Measurements from ENCODE around the gene GABRA5. TPM values are rescaled to one million over a fixed set of nuclear protein-coding genes. Genes with fewer than 3 reads are reported as not detected.

Gene GABRA5
- total RNA-seq, 1 donor from 2014 or later, result not detected

- no peak for DNase-seq (ENCODE audit: low read depth in 2 of 2)
These were observed 59.2 kb downstream of the GABRA5 start for GRCh38 chr15:26926081-26926480.

DNA sequence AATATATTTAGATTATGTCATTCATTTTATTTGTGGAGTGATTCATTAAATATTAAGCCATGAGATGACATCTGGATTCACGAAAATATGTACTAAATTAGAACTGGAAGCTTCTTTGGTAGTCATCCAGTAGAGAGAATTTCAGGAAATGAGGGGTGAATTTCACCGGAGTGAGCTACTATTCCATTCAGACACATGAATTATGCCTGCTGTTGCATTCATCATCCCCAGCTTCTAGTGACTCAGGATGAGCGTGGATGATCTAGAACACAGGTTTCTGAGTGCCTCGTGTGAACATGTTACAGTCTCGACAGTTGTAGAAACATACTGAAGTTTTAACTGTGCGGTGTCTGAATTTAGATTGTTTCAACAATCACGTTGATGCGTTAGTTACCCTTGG lies 61.2 kb downstream of the GABRA5 start:
- no peak for DNase-seq (ENCODE audit: low read depth in 2 of 2)

- DNase-seq (ENCODE audit: low read depth in 2 of 2), result no peak
These were observed 62.7 kb downstream of the GABRA5 start for GRCh38 chr15:26929588-26929987.

DNA sequence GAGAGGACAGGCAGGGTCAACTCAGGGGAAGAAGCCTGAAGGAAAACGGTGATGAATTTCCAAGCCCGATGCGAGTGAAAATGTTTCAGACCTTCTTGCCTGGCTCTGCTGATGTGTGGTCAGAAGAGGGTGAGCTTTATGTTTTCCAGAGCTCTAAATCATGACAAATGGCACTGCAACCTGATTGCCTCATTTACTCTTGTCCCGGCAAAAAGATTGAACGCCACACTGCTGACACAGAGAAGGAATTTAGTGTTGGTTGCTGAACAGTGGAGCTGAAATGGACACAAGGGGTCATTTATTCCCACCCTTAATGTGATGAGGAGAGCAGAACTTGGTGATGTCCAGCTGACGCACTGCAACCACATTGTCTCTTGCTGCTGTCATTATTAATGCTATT lies 68.0 kb downstream of the GABRA5 start:
- DNase-seq (ENCODE audit: low read depth in 2 of 2), result no peak

DNA sequence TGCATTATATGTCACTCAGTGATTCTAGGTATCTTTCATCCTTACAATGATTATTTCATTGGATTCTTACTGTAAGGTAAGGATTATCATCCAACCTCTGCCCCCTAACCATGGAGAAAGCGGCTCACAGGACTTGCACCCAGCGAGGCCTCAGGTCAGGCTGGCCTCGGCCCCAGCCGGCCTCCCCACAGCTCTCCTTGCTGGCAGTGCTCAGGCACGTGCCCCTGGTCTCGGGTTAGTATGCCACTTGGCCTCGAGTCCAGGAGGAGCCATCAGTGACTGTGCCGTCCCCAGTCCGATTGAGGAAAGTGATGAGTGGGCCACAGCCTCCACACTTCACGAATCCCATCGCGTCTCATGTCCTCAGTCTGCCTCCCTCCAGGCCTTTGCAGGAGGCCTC lies 68.5 kb downstream of the GABRA5 start:
- no peak for DNase-seq (ENCODE audit: low read depth in 2 of 2)

- DNase-seq (ENCODE audit: low read depth in 2 of 2), result no peak
These were observed 69.6 kb downstream of the GABRA5 start for GRCh38 chr15:26936502-26936901.

GRCh38 chr15:26937134-26937533 lies 70.3 kb downstream of the GABRA5 start:
- no peak for DNase-seq (ENCODE audit: low read depth in 2 of 2)

GRCh38 chr15:26939398-26939797 lies 72.5 kb downstream of the GABRA5 start:
- DNase-seq (ENCODE audit: low read depth in 2 of 2), result no peak

DNA sequence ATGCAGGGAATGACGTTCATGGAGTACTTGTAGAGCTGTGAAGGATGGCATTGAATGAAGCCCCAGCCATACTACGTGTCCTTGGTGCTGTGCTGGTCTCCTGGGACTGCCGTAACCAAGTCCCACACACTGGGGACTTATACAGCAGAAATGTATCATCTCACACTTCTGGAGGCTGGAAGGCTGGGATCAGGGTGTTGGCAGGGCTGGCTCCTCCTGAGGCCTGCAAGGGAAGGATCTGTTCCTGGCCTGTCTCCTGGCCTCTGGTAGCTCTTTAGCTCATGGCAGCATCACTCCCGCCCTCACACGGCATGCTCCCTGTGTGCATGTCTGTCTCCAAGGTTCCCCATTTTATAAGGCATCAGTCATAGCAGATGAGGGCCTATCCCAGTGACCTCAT lies 74.6 kb downstream of the GABRA5 start:
- no peak for DNase-seq (ENCODE audit: low read depth in 2 of 2)

DNA sequence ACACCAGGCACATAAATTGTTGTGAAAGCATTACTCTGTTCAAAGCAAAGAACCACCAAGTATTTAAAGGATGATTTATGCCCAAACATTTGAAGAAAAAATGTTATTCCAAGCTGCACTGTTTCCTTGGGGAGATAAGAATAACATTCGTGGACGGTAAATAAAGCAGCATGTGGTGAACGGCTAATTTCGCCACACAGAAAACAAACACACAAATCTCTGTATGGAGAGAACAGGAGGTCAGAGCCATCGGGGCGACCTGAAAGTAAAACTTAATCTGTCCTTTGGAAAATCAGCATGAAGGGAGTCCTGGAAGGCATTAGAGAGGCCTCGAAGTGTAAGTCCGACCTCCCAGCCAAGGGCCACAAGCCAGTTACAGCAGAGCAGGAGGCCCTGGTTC lies 77.0 kb downstream of the GABRA5 start:
- no peak for DNase-seq (ENCODE audit: low read depth in 2 of 2)

DNA sequence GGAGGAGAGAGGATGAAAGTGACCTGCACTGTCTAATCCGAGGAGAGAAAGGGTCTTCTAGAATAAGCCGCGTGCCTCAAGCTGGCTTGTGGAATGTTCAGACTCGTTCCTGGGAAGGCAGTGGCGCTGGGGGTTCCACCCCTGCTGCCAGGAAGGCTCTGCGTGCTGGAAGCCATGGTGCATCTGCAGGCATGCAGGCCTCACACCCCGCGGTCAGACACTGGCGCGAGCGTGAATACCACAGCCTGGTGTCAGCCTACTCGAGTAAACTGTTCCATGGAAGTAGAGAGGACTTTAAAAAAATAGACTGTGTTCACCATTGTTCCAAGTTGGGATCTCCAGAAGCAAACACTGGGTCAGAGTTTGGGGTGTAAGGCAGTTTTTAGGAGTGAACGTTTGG lies 78.2 kb downstream of the GABRA5 start:
- no peak for DNase-seq (ENCODE audit: low read depth in 2 of 2)

GRCh38 chr15:26950001-26950400 lies 83.1 kb downstream of the GABRA5 start:
- DNase-seq (ENCODE audit: low read depth in 2 of 2), result no peak

DNA sequence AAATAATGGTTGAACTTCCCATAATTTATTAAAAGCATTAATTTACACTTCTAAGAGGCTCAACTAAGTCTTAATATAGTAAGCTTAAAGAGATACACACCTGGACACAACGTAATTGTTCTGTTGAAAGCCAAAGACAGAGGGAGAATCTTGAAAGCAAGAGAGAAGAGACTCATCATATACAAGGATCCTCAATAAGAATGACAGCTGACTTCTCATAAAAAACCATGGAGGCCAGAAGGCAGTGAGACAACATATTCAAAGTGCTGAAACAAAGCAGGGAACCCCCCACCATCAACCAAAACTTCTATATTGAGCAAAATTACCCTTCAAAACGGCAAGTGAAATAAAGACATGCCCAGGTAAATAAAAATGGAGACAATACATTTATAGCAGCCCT lies 87.5 kb downstream of the GABRA5 start:
- no peak for DNase-seq (ENCODE audit: low read depth in 2 of 2)

- DNase-seq (ENCODE audit: low read depth in 2 of 2), result no peak
These were observed 100.9 kb downstream of the GABRA5 start for GRCh38 chr15:26967719-26968269.

DNA sequence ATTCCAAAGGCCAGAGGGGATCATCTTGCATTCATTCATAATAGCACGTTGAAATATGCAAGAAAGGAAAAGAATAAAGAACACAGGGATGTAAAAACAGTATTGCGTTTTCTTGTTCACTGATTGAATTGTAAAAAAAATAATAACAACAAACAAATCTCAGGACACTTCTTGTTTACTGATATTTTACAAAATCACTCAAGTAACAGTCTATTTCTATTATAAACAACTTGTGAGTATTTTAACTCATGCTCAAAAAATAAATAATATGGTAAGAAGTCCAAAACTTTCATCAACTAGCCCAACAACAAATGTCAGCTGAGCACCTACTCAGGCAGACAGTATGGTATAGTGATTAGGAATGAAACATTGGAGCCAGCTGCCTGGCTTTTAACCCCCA lies 101.9 kb downstream of the GABRA5 start:
- DNase-seq (ENCODE audit: low read depth in 2 of 2), result no peak

GRCh38 chr15:26970712-26971210 lies 103.9 kb downstream of the GABRA5 start, which contains the start of gene GABRG3:
GABRG3 (plus strand) TSS chr15:26971181.
- DNase-seq (ENCODE audit: low read depth in 2 of 2), result no peak

GRCh38 chr15:26971271-26972018 lies 104.6 kb downstream of the GABRA5 start:
- DNase-seq (ENCODE audit: low read depth in 2 of 2), result no peak

GRCh38 chr15:26972636-26973035 lies 105.8 kb downstream of the GABRA5 start:
- no peak for DNase-seq (ENCODE audit: low read depth in 2 of 2)

- DNase-seq (ENCODE audit: low read depth in 2 of 2), result no peak
These were observed 107.4 kb downstream of the GABRA5 start for GRCh38 chr15:26974120-26974780.

GRCh38 chr15:26981492-26981891 lies 114.6 kb downstream of the GABRA5 start:
- DNase-seq (ENCODE audit: low read depth in 2 of 2), result no peak

DNA sequence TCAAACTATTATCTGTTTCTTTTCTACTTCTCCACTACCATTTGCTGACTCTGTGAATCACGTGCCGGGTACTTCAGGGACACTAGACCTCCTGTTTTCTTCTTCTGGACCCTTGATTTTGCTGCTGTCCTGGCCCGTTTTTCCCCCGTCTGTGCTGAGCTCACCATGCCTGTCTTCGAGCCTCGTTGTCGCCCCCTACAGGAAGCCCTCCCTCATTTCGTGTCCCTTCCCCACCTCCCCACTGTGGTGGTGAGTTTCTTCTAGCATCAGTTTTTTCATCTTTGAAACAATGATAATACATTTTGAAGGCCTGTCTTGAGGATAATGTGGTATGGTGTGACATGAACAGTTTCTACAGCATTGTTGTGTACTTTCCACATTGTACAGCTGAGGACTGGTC lies 117.0 kb downstream of the GABRA5 start:
- no peak for DNase-seq (ENCODE audit: low read depth in 2 of 2)

- no peak for DNase-seq (ENCODE audit: low read depth in 2 of 2)
These were observed 118.2 kb downstream of the GABRA5 start for GRCh38 chr15:26985050-26985449.

DNA sequence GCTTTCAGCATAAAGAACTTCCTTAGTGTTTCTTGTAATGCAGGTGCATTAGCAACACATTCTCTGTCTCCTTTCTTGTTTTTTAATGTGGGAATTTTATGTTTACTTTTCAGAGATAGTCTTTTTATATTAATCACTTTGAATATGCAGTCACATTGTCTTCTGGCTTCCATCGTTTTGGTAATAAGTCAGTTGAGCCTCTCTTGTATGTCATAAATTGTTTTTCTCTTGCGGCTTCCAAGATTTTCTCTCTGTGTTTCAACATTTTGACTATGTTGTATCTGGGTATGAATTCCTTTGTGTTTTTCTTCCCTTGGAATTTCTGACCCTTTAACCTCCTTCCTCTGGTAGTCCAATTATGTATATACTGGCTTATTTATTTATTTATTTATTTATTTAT lies 129.4 kb downstream of the GABRA5 start:
- no peak for DNase-seq (ENCODE audit: low read depth in 2 of 2)

All from dermis microvascular lymphatic vessel endothelial cell (primary cell).